PC-9 (cell line): Measurements from ENCODE around the gene CPED1. TPM values are rescaled to one million over a fixed set of nuclear protein-coding genes. Genes with fewer than 3 reads are reported as not detected.

Experiments used
- BruUV-seq: library from RNA; stranded (reverse); fragments of 400-500 nt; replicated peaks from 2 replicates; lab custom pipeline; 2021; lab: Mats Ljungman, UMichigan
- CTCF ChIA-PET: fragments of 300-600 bp; sonication (Branson Sonifier 250); formaldehyde crosslinking; loops from one replicate; lab custom pipeline; 2022; ENCODE audit warnings: antibody characterized with exemption; lab: Charles Lee
- POLR2A ChIA-PET: fragments of 300-600 bp; sonication (Branson Sonifier 250); formaldehyde crosslinking; loops from one replicate; lab custom pipeline; 2022; ENCODE audit warnings: antibody characterized with exemption; ENCODE audit not compliant: unreplicated experiment; lab: Charles Lee
- DNase-seq, 2 experiments: peaks; one replicate each; pipeline versions ENCODE4 v3.0.0 to v3.0.0-alpha.2; 2015 to 2022; ENCODE audit warnings: mixed read lengths in 1 of 2
- H2AFZ ChIP-seq: fragments of 200-600 bp; sonication (generic); 2 replicates; pipeline ENCODE4 v1.8.1; 2017; ENCODE audit warnings: antibody characterized with exemption
- H3F3A ChIP-seq: fragments of 200-600 bp; sonication (generic); 2 replicates; pipeline ENCODE4 v1.8.1; 2017; ENCODE audit warnings: antibody characterized with exemption, mild to moderate bottlenecking, low read depth; ENCODE audit not compliant: insufficient read depth
- H3K27ac ChIP-seq: fragments of 200-600 bp; sonication (generic); 2 replicates; pipeline ENCODE4 v1.6.1; 2016; ENCODE audit warnings: mixed run types
- H3K27me3 ChIP-seq: fragments of 200-600 bp; sonication (generic); 2 replicates; pipeline ENCODE4 v1.6.1; 2016; ENCODE audit warnings: low read depth, mixed run types; ENCODE audit not compliant: insufficient read depth
- H3K36me3 ChIP-seq: fragments of 200-600 bp; sonication (generic); 2 replicates; pipeline ENCODE4 v1.6.1; 2016; ENCODE audit warnings: low read depth, mixed run types
- H3K4me1 ChIP-seq: fragments of 200-600 bp; sonication (generic); replicated peaks from 2 replicates; pipeline ENCODE4 v1.6.1; 2016; ENCODE audit warnings: mixed run types; ENCODE audit not compliant: insufficient read depth
- H3K4me2 ChIP-seq: fragments of 200-600 bp; sonication (generic); 2 replicates; pipeline ENCODE4 v1.6.1; 2017; ENCODE audit warnings: mixed run types
- H3K4me3 ChIP-seq: fragments of 200-600 bp; sonication (generic); 2 replicates; pipeline ENCODE4 v1.6.1; 2016; ENCODE audit warnings: mixed run types
- H3K79me2 ChIP-seq: fragments of 200-600 bp; sonication (generic); 2 replicates; pipeline ENCODE4 v1.6.1; 2017; ENCODE audit warnings: low read depth, mixed run types
- H3K9me2 ChIP-seq: fragments of 200-600 bp; sonication (generic); 2 replicates; pipeline ENCODE4 v1.8.1; 2017; ENCODE audit warnings: mild to moderate bottlenecking; ENCODE audit not compliant: insufficient read depth
- H3K9me3 ChIP-seq: fragments of 200-600 bp; sonication (generic); 2 replicates; pipeline ENCODE4 v1.8.1; 2016; ENCODE audit warnings: low read depth; ENCODE audit not compliant: insufficient read depth
- H4K20me1 ChIP-seq: fragments of 200-600 bp; sonication (generic); 2 replicates; pipeline ENCODE4 v1.8.1; 2017; ENCODE audit not compliant: insufficient read depth
- EZH2 ChIP-seq: fragments of 200-600 bp; sonication (generic); IDR thresholded peaks from 2 replicates; pipeline ENCODE4 v1.8.0; 2017; ENCODE audit warnings: antibody characterized with exemption, low read depth
- intact Hi-C: fragments of 100-400 bp; cut with micrococcal nuclease; formaldehyde crosslinking; loops from one replicate; pipeline ENCODE4 v1.10.0; 2022; ENCODE audit not compliant: unreplicated experiment
- total RNA-seq: library from RNA; stranded (reverse); gene quantifications from 2 replicates; pipeline ENCODE4 v1.2.3, GENCODE V29; 2021
- TF ChIP-seq, protein P1 (sequence below): fragments of 200-600 bp; sonication (generic); conservative IDR thresholded peaks from 2 replicates; pipeline ENCODE4 v1.6.1; 2017; ENCODE audit warnings: mixed run types, antibody characterized with exemption, mild to moderate bottlenecking, moderate library complexity

The CPED1 gene
- total RNA-seq, 1 experiment from 2014 or later: 2.4 TPM

DNA sequence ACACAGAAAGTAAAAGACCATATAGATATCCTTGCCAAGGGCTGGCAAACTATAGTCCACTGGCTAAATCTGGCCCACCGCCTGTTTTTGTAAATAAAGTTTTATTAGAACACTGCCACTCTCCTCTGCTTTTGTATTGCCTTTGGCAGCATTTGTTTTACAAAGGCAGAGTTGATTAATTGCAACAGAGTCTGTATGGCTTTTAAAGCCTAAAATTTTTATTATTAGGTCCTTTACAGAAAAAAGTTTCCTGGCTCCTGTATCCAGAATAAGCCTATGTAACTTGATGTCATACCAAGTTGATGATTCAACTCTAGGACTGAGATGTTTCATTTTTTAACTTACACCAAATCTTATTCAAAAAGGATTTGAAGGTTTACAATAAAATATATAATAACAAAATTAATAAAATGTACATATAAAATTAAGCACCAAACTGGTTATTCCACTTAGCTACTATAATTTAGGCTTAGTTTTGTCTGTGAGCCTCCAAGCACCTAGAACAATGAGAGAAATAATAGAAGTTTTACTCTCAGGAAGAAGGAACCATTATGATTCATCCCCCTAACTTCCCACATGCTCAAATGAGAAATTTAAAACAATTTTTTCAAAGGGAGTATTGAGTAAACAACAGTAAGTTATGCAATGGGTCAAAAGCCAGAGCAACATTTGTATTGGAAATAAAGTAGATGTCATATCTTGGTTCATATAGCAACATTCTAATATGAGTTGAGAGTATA lies 31.9 kb downstream of the CPED1 start:
- no peaks in the 10 kb centered on the region for H3K9me2 ChIP-seq
- peaks cover 4% of the 10 kb centered on the region for H3F3A ChIP-seq
- TF ChIP-seq, protein P1, sequence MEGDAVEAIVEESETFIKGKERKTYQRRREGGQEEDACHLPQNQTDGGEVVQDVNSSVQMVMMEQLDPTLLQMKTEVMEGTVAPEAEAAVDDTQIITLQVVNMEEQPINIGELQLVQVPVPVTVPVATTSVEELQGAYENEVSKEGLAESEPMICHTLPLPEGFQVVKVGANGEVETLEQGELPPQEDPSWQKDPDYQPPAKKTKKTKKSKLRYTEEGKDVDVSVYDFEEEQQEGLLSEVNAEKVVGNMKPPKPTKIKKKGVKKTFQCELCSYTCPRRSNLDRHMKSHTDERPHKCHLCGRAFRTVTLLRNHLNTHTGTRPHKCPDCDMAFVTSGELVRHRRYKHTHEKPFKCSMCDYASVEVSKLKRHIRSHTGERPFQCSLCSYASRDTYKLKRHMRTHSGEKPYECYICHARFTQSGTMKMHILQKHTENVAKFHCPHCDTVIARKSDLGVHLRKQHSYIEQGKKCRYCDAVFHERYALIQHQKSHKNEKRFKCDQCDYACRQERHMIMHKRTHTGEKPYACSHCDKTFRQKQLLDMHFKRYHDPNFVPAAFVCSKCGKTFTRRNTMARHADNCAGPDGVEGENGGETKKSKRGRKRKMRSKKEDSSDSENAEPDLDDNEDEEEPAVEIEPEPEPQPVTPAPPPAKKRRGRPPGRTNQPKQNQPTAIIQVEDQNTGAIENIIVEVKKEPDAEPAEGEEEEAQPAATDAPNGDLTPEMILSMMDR: no peak
- TF ChIP-seq EZH2: no peak
- peak overlapping the region; percentile 52 for H3K27ac ChIP-seq
- intact Hi-C loops: no loop called here
- CTCF ChIA-PET: no interaction called here
- H3K4me2 ChIP-seq: peak overlapping the region; percentile 21; the same call in 1 of the 2 replicates
- no peaks in the 10 kb centered on the region for H3K36me3 ChIP-seq
- H3K79me2 ChIP-seq: no peaks in the 10 kb centered on the region
- H3K4me3 ChIP-seq: no peak overlapping the region
- DNase-seq: peak in 1 of 2 experiments; percentile 74
- H3K9me3 ChIP-seq: no peaks in the 10 kb centered on the region
- BruUV-seq: no TSS peak
- POLR2A ChIA-PET: no interaction called here
- no peaks in the 10 kb centered on the region for H4K20me1 ChIP-seq
- H3K27me3 ChIP-seq: no peaks in the 10 kb centered on the region
- no peak overlapping the region for H2AFZ ChIP-seq
- H3K4me1 ChIP-seq: peaks cover 23% of the 10 kb centered on the region; the same call in 1 of the 2 replicates

- H4K20me1 ChIP-seq: no peaks in the 10 kb centered on the region
- no peaks in the 10 kb centered on the region for H3K27me3 ChIP-seq
- H3K4me3 ChIP-seq: no peak overlapping the region
- POLR2A ChIA-PET: no interaction called here
- no peak overlapping the region for H2AFZ ChIP-seq
- H3K79me2 ChIP-seq: no peaks in the 10 kb centered on the region
- DNase-seq: no peak
- peaks cover 23% of the 10 kb centered on the region; the same call in 1 of the 2 replicates for H3K4me1 ChIP-seq
- peak overlapping the region; percentile 20; the same call in 1 of the 2 replicates for H3K4me2 ChIP-seq
- H3K27ac ChIP-seq: peak overlapping the region; percentile 52; the same call in 1 of the 2 replicates
- no TSS peak for BruUV-seq
- CTCF ChIA-PET: interaction anchor here (0.6 kb wide), 1 partner anchor 33 kb away, joined by 3 read pairs; the partner anchor contains the start of gene CPED1
- no peaks in the 10 kb centered on the region for H3K36me3 ChIP-seq
- no peaks in the 10 kb centered on the region for H3K9me3 ChIP-seq
- intact Hi-C loops: no loop called here
- TF ChIP-seq, protein P1: no peak
- no peak for TF ChIP-seq EZH2
- H3F3A ChIP-seq: peaks cover 4% of the 10 kb centered on the region
- H3K9me2 ChIP-seq: no peaks in the 10 kb centered on the region
These were observed 32.8 kb downstream of the CPED1 start for GRCh38 chr7:121020989-121021969.

DNA sequence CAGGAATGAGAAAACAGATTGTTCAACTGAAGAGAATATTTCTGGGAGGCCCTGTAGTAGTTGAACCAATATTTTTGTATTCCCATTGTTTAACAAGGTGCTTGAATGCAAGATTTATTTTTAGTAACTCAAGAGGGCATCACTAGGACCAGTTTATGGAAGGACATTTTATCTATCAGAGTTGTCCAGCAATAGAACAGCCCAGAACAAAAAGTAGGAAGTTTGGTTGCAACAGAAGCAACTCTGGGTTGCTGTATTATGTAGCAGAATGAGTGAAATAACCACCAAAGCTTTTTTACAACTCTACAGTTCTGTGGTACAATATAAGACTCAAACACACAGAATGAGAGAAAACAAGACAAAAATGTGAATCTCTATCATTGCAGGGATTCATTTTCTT lies 34.7 kb downstream of the CPED1 start:
- no peak for TF ChIP-seq EZH2
- TF ChIP-seq, protein P1: no peak
- Histone ChIP-seq H4K20me1 (no peaks in the 10 kb centered on the region), H3K4me2 (no peak overlapping the region), H3K27ac (no peak overlapping the region), H3K9me2 (no peaks in the 10 kb centered on the region), H3F3A (peaks cover 4% of the 10 kb centered on the region), H3K4me1 (peaks cover 20% of the 10 kb centered on the region; the same call in 1 of the 2 replicates), H3K36me3 (no peaks in the 10 kb centered on the region), H3K4me3 (no peak overlapping the region), H3K9me3 (no peaks in the 10 kb centered on the region), H3K79me2 (no peaks in the 10 kb centered on the region), H2AFZ (no peak overlapping the region), H3K27me3 (no peaks in the 10 kb centered on the region)
- ChIA-PET CTCF (no interaction called here), POLR2A (no interaction called here)
- DNase-seq: no peak
- BruUV-seq: no TSS peak
- intact Hi-C loops: no loop called here
